ENCODE results near the gene ILRUN.
A peak's percentile ranks its signal among the peaks of the same experiment; 100 is the strongest.
"Not testable (repeated sequence)": the region's sequence is repeated elsewhere in the genome, so short reads cannot be mapped to it uniquely, and the experiment has no call there.

ILRUN gene

GRCh38 chr6:34714663-34715062, 18.1 kb upstream of the ILRUN start:
- no peak for DNase-seq (ENCODE audit: extremely low read depth, low read depth)
- TF ChIP-seq CTCF (IDR thresholded peaks at IDR 0.05; ENCODE audit: low read depth, low read length) = no peak

- DNase-seq (ENCODE audit: extremely low read depth, low read depth) = not testable (repeated sequence)
Measured at GRCh38 chr6:34712881-34713280, 16.3 kb upstream of the ILRUN start.

- no peak for TF ChIP-seq CTCF (IDR thresholded peaks at IDR 0.05; ENCODE audit: low read depth, low read length)
- DNase-seq (ENCODE audit: extremely low read depth, low read depth) = peak; percentile 60
Measured at GRCh38 chr6:34709386-34709785, 12.8 kb upstream of the ILRUN start.

GRCh38 chr6:34705241-34705640, 8.7 kb upstream of the ILRUN start:
- TF ChIP-seq CTCF (IDR thresholded peaks at IDR 0.05; ENCODE audit: low read depth, low read length) = no peak
- DNase-seq (ENCODE audit: extremely low read depth, low read depth) = no peak

GRCh38 chr6:34701199-34701598, 4.6 kb upstream of the ILRUN start:
- TF ChIP-seq CTCF (IDR thresholded peaks at IDR 0.05; ENCODE audit: low read depth, low read length) = no peak
- DNase-seq (ENCODE audit: extremely low read depth, low read depth) = no peak

GRCh38 chr6:34697904-34698559, 1.5 kb upstream of the ILRUN start:
- no peak for DNase-seq (ENCODE audit: extremely low read depth, low read depth)
- no peak for TF ChIP-seq CTCF (IDR thresholded peaks at IDR 0.05; ENCODE audit: low read depth, low read length)

- DNase-seq (ENCODE audit: extremely low read depth, low read depth) = no peak
- no peak for TF ChIP-seq CTCF (IDR thresholded peaks at IDR 0.05; ENCODE audit: low read depth, low read length)
Measured at GRCh38 chr6:34697544-34697836, 923 bp upstream of the ILRUN start.

GRCh38 chr6:34696189-34696738, 303 bp downstream of the ILRUN start:
- no peak for DNase-seq (ENCODE audit: extremely low read depth, low read depth)
- TF ChIP-seq CTCF (IDR thresholded peaks at IDR 0.05; ENCODE audit: low read depth, low read length) = no peak
